Skeletal muscle satellite cell (primary cell): ENCODE measurements around the gene REN.
A peak's percentile ranks its signal among the peaks of the same experiment; 100 is the strongest.

Experiments used
- H3K27me3 ChIP-seq: 2 replicates; pipeline ENCODE4 v1.7.0; 2013; ENCODE audit warnings: low read length; ENCODE audit not compliant: control insufficient read depth, insufficient read depth
- H3K36me3 ChIP-seq: 2 replicates; pipeline ENCODE4 v1.7.0; 2013; ENCODE audit warnings: mild to moderate bottlenecking, control low read depth, low read length; ENCODE audit not compliant: insufficient read depth
- H3K4me1 ChIP-seq: 2 replicates; pipeline ENCODE4 v1.7.0; 2013; ENCODE audit warnings: low read length; ENCODE audit not compliant: control insufficient read depth, insufficient read depth
- H3K4me2 ChIP-seq: 2 replicates; pipeline ENCODE4 v1.7.0; 2013; ENCODE audit warnings: mild to moderate bottlenecking, low read length
- H3K4me3 ChIP-seq: 2 replicates; pipeline ENCODE4 v1.7.0; 2013; ENCODE audit warnings: low read length
- H3K9ac ChIP-seq: 2 replicates; pipeline ENCODE4 v1.7.0; 2013; ENCODE audit warnings: mild to moderate bottlenecking, low read depth, low read length, moderate library complexity
- H3K9me3 ChIP-seq: replicated peaks from 2 replicates; pipeline ENCODE4 v1.7.0; 2013; ENCODE audit warnings: mild to moderate bottlenecking, control low read depth, low read length

The REN gene

DNA sequence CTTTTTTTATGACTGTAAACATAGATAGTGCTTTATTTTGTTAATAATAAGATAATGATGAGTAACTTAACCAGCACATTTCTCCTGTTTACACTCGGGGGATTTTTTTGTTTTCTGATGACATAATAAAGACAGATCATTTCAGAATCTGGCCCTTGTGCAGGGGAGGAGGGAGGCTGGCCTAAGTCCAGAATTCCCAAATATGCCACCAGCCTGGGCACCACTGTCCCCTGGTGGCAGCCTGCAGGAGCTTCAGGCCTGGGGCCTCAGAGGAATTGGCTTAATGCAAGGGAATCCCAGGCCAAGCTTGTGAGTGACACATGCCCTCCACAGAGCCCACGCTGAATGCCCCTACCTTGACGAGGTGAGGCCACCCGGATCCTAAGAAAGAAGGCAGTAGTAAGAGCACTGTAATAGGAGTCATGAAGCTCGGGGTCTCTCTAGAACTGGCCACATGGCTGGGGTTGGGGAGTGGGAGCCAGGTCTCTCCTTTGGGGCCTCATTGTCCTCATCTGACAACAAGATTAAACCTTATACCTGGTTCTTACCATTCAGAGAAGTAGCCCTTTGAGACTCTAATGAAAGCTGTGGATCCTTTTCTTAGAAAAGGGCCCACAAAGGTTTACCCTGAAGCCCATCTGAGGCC is 38.4 kb downstream of the REN start:
- Histone ChIP-seq H3K4me3 (no peak overlapping the region), H3K4me1 (peaks cover 37% of the 10 kb centered on the region), H3K9ac (no peak overlapping the region), H3K36me3 (peaks cover 17% of the 10 kb centered on the region), H3K9me3 (no peaks in the 10 kb centered on the region), H3K27me3 (no peaks in the 10 kb centered on the region), H3K4me2 (peak overlapping the region; percentile 14)

DNA sequence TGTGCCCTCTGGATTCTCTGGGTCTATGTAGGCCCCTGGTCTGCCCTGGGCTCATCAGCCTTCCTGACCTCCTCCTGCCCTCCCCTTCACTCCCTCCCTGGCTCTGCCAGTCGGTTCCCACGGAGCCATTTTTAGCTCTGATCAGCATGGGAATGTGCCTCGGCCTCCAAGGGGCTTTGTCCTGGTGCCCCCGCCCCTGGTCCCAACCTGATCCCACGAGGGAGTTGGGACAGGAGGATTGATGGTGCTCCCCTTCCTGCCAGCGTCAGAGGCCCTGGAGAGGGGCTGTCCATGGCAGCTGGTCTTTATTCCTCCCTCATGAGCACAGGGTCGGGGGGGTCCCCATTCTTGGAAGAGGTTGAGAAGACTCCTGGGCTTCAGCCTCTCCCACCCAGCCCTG is 39.2 kb downstream of the REN start:
- Histone ChIP-seq H3K27me3 (no peaks in the 10 kb centered on the region), H3K9ac (no peak overlapping the region), H3K4me3 (no peak overlapping the region), H3K4me1 (peaks cover 37% of the 10 kb centered on the region), H3K36me3 (peaks cover 21% of the 10 kb centered on the region), H3K4me2 (no peak overlapping the region), H3K9me3 (no peaks in the 10 kb centered on the region)

DNA sequence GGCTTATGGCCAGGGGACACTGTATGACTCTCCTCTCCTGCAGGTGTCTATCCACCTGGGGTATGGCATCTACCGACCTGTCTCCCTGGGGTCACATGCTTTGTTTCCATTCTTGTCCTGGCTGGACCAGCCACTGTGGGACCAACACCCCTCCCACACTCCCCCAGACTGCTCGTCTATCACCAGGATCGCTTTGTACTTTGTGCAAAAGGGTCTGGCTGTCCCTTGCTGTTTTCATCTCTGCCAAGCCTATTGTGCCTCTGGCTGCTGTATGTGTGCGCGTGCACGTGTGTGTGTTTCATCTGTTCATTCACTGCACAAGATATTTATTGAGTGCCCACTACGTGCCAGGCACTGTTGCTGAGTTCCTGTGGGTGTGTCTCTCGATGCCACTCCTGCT is 39.8 kb downstream of the REN start:
- Histone ChIP-seq H3K4me2 (no peak overlapping the region), H3K36me3 (peaks cover 21% of the 10 kb centered on the region), H3K4me3 (no peak overlapping the region), H3K27me3 (no peaks in the 10 kb centered on the region), H3K4me1 (peaks cover 34% of the 10 kb centered on the region), H3K9me3 (no peaks in the 10 kb centered on the region), H3K9ac (no peak overlapping the region)

GRCh38 chr1:204125759-204126351 is 40.3 kb downstream of the REN start:
- Histone ChIP-seq H3K36me3 (peaks cover 21% of the 10 kb centered on the region), H3K9me3 (no peaks in the 10 kb centered on the region), H3K9ac (no peak overlapping the region), H3K4me2 (no peak overlapping the region), H3K4me1 (peaks cover 28% of the 10 kb centered on the region), H3K27me3 (no peaks in the 10 kb centered on the region), H3K4me3 (no peak overlapping the region)

- Histone ChIP-seq H3K4me2 (no peak overlapping the region), H3K27me3 (no peaks in the 10 kb centered on the region), H3K4me3 (no peak overlapping the region), H3K9me3 (no peaks in the 10 kb centered on the region), H3K36me3 (peaks cover 21% of the 10 kb centered on the region), H3K4me1 (peaks cover 18% of the 10 kb centered on the region), H3K9ac (no peak overlapping the region)
Observed at GRCh38 chr1:204124639-204125038, 41.5 kb downstream of the REN start.

DNA sequence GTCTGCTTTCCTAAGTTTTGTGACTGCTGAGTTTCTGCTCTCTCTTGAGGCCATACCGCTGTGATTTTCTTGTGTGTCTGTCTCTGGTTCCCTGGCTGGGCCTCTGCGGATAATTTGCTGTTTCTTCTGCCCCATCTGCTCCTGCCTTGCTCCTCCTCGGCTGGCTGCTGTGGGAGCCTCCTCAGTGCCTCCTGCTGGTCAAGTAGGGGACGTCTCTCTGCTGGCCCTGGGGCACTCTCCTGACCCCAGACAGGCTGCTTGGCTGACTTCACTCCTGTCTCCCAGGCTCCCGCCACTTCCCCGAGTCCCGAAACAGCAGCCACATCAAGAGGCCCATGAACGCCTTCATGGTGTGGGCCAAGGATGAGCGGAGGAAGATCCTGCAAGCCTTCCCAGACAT is 42.8 kb downstream of the REN start:
- H3K9me3 ChIP-seq = no peaks in the 10 kb centered on the region
- H3K36me3 ChIP-seq = peaks cover 21% of the 10 kb centered on the region
- peaks cover 9% of the 10 kb centered on the region for H3K4me1 ChIP-seq
- H3K9ac ChIP-seq = no peak overlapping the region
- no peak overlapping the region for H3K4me2 ChIP-seq
- no peaks in the 10 kb centered on the region for H3K27me3 ChIP-seq
- no peak overlapping the region for H3K4me3 ChIP-seq

DNA sequence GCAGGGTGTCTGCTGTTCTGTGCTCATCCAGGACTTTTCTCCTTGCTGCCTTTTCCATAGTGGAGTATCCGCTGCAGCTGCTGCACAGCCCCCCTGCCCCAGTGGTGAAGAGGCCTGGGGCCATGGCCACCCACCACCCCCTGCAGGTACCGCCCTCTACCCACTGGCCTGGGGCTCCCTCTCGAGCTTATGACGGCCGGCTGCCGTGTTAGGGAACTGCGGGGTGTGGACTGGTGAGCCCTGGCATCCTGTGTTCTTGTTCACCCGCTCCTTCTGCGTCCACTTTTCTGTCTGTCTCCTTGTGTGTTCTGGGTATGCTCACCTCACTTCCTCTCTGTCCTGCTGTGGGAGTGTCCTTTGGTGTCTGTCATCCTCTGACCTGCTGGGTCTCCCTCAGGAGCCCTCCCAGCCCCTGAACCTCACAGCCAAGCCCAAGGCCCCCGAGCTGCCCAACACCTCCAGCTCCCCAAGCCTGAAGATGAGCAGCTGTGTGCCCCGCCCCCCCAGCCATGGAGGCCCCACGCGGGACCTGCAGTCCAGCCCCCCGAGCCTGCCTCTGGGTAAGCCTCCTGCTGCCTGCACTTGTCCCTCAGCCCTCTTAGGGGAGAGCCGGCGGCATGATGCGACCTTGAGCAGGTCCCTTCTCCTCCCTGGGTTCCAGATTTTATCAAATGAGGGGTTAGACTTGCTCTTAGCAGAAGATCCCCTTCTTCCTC is 44.1 kb downstream of the REN start:
- H3K9me3 ChIP-seq = no peaks in the 10 kb centered on the region
- H3K4me2 ChIP-seq = no peak overlapping the region
- peaks cover 4% of the 10 kb centered on the region for H3K4me1 ChIP-seq
- H3K4me3 ChIP-seq = no peak overlapping the region
- H3K27me3 ChIP-seq = no peaks in the 10 kb centered on the region
- peaks cover 23% of the 10 kb centered on the region for H3K36me3 ChIP-seq
- no peak overlapping the region for H3K9ac ChIP-seq

- peaks cover 16% of the 10 kb centered on the region for H3K4me1 ChIP-seq
- H3K9ac ChIP-seq = no peak overlapping the region
- H3K27me3 ChIP-seq = no peaks in the 10 kb centered on the region
Observed at GRCh38 chr1:204116539-204116938, 49.6 kb downstream of the REN start.

GRCh38 chr1:204115116-204115515 is 51.0 kb downstream of the REN start:
- Histone ChIP-seq H3K36me3 (peaks cover 10% of the 10 kb centered on the region), H3K9ac (no peak overlapping the region), H3K9me3 (no peaks in the 10 kb centered on the region), H3K27me3 (no peaks in the 10 kb centered on the region), H3K4me1 (peaks cover 16% of the 10 kb centered on the region), H3K4me3 (no peak overlapping the region), H3K4me2 (no peak overlapping the region)

More at GRCh38 chr1:204116539-204116938, 49.6 kb downstream of the REN start:
- Histone ChIP-seq H3K36me3 (peaks cover 10% of the 10 kb centered on the region), H3K9me3 (no peaks in the 10 kb centered on the region), H3K4me2 (no peak overlapping the region), H3K4me3 (no peak overlapping the region)

- H3K4me3 ChIP-seq = no peak overlapping the region
- H3K4me1 ChIP-seq = peaks cover 16% of the 10 kb centered on the region
- H3K27me3 ChIP-seq = no peaks in the 10 kb centered on the region
- H3K9ac ChIP-seq = no peak overlapping the region
- peaks cover 10% of the 10 kb centered on the region for H3K36me3 ChIP-seq
- H3K4me2 ChIP-seq = no peak overlapping the region
- H3K9me3 ChIP-seq = no peaks in the 10 kb centered on the region
Observed at GRCh38 chr1:204114606-204115005, 51.5 kb downstream of the REN start.

DNA sequence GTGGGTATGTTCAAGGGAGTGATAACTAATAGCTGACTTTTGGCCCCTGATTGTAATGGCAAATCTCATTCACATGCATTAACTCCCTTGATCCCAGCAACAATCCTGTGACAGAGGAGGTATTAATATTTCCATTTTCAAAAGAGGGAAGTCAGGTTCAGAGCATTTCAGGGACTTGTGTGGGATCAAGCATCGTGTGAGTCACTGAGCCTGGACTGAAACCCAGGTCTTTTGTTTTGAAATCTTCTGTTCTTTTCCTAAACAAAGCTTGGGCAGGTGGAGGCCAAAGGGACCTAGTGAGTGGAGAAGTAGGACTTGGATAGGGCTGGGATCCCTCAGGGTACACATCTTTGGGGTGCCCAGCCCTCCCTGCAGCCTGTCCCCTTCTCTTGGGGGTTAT is 52.2 kb downstream of the REN start:
- Histone ChIP-seq H3K9me3 (no peaks in the 10 kb centered on the region), H3K4me3 (no peak overlapping the region), H3K4me2 (no peak overlapping the region), H3K36me3 (peaks cover 10% of the 10 kb centered on the region), H3K27me3 (no peaks in the 10 kb centered on the region), H3K9ac (no peak overlapping the region), H3K4me1 (peaks cover 16% of the 10 kb centered on the region)
